Glomerular visceral epithelial cell (primary cell): ENCODE data around the gene MVB12B.
"Not testable (repeated sequence)": the region's sequence is repeated elsewhere in the genome, so short reads cannot be mapped to it uniquely, and the experiment has no call there.

ENCODE experiments used
- DNase-seq: peaks from one replicate; pipeline ENCODE4 v3.0.0-alpha.2; 2016; ENCODE audit errors: extremely low spot score

Gene MVB12B

DNA sequence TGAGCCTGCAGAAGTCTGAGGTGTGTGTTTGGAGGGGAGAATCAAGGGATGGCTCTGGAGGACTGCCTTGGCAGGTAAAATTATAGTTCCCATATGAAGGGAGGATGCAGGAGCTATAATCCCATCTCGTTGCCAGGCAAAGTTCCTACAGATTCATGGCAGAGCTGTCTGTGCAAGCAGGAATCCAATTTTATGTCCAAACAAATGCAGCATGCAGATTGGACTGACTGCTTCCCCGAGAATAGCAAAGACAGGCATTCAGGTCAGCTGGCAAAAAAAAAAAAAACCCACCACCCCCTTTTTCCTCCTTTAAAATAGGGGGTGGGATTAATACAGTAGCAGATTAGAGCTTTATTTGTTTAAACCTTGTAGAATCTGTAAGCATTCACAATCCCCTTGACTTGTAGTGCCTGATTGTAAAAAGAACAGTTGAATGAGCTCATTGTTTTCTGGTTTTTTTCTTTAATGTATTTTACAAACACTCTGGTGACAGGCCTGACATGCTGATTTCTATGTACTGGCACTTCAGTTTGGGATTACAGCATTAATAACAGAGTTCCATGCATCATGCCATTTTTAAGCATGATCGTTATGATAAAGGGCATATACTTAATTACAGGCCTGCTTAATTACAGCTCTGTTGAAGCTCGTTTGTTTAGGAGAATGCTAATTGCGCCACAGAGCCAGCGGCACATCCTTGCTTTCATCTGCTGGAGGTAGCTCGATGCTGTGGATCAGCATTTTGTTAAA lies 145.7 kb downstream of the MVB12B start:
- no peak for DNase-seq

DNA sequence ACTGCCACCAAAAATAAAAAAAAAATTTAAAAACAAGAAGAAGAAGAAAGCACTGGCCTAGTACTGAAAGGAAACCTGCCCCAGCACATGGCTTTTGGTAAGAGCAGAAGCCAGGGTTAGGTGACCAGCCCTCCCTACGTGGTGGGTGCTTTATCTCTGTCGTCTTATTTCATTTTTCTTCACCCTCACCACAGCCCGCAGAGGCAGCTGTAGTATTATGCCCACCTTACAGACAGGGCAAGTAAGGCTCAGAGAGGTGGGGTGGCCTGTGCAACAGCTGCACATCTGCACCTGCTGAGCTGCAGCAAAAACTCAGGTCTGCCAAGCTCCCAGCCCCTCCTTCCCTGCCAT lies 146.3 kb downstream of the MVB12B start:
- no peak for DNase-seq

DNA sequence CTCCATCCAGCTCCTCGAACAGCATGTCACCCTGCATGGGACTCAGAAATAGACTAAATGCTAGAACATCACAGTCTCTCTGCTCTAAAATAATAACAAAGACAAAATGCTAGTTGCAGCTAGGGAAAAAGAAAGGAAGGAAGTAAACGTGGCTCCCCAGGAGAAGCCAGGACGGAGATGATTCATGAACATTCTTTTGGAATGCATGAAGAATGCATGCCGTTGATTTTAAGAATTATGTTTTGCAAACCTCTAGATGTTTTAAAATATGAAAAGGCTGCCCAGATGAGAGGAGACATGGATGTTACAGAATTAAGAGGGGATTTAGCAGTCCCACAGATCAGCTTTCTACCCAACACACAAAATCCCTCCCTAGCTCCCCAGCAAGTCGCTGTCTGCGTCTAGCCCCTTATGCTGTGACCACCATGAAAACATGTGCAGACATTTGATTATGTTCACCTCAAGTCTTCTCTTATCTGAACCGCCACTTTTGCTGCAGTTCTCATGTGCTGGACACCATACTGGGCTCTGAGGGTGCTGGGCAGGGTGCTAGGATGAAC lies 147.7 kb downstream of the MVB12B start:
- DNase-seq = peak; percentile 23

DNA sequence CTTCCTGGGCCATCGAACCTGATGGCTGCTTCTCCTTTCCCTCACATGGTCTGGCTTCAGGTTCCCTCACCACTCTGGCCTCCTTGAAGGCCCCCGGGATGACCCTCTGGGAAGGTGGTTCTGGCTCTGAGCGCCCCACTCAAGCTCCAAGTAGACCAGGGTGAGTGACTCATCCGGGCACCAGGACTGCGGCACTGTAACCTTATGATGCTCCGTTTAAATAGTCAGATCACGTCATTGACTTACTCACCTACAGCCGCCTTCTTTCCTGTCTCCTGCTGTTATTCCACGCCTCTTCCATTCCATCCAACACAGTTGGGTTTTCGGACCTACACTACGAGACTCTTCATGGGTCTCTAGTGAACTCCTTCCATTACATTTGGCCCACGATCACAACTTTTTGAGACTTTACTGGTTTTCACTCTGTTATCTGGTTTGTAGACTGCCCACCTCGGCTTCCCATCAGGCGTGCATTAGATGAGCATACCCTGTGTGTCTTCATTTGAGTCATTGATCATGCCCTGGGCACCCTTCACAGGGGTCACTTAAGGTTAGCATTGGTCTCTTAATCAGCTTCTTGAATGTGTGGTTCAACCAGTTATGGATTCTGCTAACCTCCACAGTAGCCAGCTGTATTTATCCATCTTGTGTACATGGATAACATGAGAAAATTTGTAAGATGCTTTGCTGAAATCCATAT lies 148.3 kb downstream of the MVB12B start:
- peak; percentile 50 for DNase-seq

DNA sequence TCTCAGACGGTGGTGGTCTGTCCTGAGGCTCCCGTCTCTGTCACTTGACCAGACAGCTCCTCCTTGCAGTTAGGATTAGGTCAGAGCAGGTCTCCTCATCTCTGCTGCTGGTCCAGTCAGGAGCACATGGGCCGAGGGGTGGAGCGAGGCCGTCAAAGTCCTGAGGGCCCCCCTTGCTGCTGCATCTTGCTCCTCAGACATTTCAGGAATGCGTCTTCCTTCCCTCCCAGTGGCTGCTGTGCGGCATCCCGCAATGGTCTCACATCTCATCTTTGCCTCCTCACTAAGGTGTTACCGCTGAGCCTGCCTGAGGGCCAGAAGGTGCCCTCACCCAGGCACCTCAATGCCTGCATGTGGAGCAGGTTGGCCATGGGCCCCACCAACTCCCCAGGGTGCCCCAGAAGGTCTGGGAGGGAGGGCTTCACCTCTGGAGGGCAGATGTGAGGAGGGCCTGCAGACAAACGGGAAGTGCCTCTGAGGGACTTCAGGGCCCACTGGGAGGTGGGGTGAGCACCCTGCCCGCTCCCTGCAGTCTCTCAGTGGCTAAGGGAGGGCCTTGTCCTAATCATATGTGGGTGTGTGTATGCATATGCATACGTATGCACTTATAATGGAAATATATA lies 149.4 kb downstream of the MVB12B start:
- no peak for DNase-seq

DNA sequence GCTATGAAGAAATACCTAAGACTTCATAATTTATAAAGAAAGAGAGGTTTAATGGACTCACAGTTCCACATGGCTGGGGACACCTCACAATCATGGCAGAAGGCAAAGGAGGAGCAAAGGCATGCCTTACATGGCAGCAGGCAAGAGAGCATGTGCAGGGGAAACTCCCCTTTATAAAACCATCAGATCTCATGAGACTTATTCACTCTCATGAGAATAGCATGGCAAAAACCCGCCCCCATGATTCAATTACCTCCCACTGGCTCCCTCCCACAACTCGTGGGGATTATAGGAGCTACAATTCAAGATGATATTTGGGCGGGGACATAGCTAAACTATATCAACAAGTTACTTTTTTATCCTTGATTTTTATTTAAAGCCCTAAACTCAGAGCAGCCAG lies 150.8 kb downstream of the MVB12B start:
- not testable (repeated sequence) for DNase-seq

DNA sequence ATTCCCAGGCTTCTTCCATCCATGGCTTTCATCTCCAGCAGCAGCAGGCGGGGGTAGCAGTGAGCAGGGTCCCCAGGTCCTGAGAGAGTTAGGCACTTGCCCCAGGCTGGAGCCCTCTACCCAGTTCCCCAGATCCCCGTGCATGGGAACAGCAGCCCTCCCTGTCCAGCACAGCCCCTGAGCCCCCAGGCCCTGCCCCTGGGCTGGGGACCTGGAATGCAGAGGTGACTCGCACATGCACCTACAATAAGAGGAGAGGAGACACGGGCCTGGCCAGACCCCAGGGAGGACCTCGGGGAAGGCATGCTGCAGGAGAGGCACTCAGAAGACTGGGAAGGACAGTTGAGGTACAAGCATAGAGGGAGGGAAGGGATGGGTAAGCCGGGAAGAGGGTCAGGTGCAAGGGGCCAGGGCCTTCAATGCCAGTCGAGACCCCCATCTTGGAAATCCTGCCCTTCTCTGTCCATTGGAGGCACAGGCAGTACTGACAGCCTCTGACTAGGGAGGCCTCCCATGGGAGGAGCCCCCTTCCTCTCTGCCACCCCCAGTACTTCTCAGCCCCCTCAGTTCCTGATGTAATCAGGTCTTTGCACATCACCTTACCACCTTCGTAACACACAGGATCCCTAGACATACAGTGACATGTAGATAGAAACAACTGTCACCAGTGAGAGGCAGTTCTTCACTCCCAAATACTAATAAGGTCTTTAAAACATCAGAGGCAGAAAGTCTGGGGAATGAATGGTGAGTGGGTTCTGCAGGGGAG lies 151.8 kb downstream of the MVB12B start:
- no peak for DNase-seq

DNA sequence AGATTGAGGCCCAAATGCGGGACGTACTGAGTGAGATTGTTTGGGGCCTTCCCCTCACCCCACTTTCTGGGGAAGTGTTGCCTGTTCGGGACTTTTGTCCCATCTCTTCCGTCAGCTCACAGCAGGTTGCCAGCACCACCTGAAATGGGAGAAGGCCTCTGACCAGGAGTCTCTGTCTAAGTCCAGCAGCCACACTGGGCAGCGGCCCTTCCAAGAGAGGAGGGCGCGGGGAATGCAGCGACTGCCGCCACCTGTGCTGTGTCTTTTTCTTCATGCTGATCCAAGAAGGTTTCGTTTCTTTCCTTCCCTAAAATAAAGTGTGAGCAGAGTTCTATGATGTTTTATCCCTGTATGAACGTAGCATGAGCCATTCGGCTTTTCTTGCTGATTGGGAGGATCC lies 152.9 kb downstream of the MVB12B start:
- DNase-seq = no peak

DNA sequence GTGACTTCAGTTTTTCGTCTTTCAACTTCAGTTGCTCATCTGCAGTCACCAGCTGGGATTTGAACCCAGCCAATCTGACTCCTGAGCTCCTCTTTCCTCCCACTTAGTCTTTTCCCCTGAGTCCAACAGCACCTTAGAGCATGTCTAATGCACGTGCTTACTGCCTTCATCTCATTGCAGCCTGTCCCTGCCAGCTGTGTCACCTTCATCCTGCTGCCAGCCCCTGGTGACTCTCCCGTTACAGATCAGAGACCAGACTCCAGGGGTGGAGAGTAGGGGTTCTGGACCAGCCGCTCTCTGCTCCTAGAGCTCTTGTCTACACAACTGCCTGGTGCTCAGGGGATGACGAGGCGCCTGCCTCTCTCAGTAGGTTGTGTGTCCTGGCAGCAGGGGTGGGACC lies 154.2 kb downstream of the MVB12B start:
- DNase-seq = no peak

DNA sequence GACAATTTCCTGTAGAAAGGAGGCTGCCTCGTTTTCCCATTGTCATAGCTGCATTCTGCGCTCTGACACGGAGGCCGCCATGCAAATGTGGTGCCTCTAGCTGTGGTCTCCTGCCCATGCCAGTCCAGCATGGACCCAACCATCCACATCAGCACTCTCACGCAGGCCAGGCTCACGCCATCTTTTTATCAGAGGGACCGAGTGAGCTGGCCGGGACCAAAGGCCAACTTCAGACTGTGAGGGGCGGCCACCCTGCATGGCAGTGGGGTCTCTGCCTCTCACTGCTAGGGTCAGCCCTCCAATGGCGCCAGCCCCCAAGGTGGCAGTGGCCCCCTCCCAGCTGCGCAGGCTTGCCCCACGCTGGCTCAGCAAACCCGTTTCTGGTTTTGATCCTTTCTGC lies 155.2 kb downstream of the MVB12B start:
- no peak for DNase-seq

DNA sequence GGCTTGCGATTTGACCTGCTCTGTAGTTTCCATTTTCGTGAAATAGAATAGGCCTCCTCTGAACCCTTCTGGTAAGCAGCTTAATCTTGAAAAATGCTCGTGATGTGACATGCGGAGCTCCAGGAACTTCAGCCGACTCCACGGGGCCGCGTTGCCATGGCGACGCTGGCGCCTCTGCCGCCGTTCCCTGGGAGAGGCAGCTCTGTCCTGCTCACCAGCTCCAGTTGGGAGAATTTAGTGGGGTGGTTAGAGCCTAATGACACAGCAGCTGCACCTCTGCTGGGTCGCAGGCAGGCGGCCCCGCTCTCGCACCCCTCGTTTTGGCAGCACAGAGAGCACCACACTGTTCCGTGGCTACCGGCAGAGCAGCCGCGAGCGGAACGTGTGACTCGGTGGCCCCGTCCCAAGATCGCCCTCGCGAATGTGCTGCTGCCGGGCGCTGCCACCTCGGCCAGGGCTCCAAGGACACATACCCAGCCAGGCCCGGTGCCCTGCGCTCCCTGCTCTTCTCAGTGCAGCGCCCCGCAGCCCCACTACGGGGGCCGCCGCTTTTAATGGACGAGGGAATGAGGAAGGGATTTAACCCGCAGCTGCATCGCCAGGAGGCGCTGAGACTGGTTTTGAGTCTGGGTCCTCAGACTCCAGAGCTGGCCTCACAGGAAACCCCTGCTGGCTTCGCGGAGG lies 155.9 kb downstream of the MVB12B start:
- no peak for DNase-seq

DNA sequence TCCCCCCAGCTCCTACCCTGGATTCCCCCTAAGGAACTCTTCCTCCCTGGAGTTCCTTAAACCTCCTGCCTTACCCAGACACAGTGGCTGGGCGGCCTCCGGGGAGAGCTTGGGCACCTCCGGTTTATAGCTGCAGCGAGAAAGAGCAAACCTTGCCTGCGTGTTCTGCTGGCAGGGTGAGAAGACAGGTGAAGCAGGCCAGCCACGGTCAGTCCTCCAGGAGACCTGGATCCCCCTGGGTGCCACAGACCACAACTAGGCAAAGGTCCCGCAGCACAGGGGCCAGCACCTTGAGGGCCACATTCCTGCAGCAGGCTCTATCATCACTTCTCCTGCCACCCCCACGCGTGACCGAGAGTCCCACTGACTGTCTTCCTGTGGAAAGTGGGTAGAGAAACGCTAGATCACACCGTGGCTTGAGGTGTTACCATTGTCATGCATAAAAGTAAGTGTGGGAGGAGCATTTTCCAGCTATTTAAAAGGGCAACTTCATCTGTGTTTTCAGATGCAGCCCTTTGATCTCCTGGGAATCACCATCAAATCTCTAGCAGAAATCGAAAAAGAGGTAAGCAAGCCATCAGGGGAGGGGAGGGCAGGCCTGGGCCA lies 156.9 kb downstream of the MVB12B start:
- DNase-seq = no peak

DNA sequence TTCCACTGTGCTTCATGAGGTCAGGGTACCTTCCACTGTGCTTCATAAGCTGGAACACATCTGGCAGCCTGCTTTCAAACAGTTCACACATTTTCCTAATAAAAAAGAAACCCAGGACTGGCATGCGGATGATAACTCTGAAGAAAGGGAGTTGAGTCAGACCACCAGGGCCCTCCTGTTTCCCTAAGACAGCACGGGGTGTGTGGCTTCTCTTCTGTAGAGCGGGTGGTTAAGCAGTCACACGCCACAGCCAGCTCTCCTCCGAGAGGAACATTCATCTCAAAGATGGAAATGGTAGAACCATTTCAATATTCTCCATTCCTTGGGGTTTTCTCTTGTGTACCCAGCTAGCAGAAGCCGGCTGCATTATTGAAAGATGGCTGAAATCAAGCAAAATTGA lies 159.0 kb downstream of the MVB12B start:
- no peak for DNase-seq

DNA sequence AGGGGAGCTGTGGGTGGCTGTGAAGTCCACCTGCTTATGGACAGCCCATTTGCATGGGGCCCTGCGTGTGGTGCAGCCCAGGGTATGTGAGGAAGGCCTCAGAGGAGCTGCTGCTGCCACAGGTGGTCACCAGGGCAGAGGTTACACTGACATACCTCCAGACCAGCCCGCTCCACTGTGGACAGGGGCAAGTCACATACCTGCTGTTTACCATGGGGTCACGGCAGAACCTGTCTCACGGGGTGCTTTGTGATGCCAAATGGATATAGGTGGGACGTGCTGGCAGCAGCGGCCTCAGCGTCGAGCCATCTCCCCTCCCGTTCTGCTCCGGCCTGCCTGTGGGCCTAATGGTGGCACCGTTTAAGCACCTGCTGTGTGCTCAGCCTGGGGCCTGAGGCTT lies 159.6 kb downstream of the MVB12B start:
- DNase-seq = no peak

DNA sequence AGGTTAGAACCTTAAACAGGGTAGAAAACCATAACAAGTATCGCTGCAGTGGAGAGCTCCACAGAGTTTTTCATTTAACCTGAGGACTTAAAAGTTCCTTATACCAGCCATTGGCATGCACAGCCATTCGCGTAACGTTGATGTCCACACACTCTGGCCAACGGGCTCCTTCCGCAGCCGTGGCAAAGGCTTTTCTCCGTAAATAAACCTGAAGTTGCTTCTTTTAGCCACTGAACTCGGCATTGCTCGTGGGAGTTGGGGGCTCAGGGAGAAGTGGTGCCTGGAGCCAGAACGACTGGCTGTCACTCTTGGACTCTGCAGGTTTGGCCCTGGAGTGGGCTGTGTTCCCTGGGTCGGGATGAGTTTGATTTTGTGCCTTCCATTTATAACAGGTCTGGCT lies 161.2 kb downstream of the MVB12B start:
- DNase-seq = no peak

DNA sequence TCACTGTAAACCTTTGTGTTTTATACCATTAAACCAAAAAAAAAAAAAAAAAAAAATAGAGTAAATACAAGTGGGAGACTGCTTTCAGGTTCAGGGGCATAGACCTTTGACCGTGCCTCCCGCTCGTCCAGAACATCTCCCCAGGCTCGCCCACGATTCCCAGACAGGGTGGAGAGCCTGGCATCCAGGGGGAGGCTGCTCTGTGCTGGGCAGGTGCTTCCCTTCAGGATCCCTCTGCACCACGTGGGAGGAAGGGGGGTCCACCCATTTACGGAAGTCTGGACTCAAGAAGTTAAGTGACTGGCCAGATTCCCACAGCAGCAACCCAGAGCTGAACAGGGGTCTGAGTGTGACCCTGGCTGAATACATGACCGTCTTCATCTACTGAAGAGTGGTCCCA lies 161.7 kb downstream of the MVB12B start:
- no peak for DNase-seq

DNA sequence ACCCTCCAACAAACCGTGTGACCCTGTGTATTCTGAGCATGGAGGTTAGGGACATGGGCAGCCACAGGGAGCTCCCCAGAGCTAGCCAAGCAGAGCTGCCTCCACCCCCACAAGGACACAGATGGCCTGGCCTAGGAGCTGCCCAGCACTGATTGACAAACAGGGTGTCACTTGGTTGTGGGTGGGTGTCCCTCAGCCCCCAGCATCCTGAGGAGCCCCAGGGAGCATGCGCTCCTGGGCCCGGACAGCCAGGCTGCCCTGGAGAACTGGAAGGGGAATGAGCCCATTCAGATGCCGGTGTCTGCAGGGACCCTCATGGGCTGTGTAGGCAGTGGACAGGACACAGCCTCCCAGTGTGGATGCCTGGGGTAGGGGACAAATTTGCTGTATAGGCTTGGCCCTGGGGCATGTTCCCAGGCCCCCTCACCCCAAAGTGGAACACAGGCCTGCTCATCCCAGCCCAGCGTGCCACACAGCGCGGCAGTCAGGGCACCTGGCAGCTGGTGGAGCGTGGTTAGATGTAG lies 162.3 kb downstream of the MVB12B start:
- DNase-seq = no peak

DNA sequence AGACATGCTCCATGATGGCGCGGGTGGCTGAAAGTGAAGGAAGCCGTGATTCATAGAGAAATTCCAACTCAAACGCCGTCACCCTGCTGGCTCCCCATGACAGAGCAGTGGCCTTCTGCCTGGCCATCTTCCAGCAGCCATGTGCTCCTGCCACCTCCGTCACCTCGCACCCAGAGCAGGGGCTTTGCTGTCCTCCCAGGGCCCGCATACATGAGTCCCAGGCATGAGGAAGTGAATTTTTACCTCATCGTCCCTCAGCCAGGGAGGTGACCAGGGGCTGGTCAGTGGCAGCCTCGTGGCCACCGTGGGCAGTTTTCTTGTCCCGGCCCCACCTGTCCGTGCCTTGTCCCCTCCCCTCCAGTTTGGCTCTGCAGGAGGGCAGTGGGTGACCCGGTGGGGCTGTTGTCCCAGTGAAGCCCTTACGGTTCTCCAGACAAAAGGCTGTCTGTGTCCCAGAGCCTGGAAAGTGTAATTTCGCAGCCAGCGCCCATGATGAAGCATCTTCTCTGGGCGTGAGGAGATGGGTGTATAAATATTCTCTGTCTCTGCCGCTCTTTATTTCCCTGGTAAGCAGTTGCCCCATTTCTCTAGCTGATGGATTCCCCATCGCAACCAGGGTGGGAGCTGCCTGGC lies 163.1 kb downstream of the MVB12B start:
- no peak for DNase-seq

DNA sequence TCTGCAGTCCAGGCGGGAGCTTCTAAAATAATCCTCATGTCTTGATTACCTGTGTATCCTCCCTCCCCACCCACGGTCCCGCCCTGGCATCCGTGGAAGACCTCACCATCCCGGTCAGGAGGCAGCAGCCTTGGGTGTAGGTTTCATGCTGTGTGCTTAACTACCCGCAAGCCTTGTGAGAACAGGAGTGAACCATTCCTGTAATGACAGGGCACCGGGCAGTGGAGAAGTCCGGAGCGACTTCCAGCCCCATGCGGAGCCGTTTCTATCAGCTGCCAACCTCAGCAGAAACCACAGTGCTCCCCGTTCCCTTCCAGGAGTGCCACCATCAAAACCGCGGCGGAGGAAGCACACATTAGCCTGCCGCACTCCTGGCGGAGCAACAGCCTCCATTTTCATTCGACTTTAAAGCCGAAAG lies 163.6 kb downstream of the MVB12B start:
- no peak for DNase-seq

DNA sequence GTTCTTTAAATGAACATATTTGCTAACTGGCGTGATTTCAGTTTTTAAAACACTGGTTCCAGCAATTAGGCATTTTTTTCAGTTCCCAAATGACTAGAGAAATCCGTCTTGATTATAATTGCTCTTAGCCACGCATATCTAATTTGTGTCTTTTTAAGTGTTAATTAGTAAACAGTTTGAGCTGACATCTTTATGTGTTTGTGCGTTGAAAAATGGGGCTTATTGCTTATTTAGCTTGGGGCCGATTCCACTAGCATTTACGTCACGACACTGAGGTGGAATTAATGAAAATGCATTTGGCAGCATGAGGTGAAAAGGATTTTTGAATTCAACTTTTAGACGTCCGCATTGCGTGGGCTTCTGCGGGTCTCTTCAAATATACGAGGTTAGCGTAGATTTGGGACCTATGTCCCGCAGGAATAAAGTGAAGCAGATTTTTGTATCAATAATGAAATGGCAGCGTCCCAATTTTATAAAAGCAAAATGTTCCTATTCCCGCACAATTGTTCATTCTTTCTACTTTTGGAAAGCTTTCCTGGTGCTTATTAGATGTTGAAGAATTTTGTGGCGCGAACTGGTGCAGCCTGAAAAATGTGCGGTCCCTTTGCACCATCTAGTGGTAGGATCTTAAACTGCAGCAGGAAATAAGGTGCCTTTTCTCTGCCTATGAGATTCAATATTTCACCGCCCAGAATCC lies 164.4 kb downstream of the MVB12B start:
- peak; percentile 65 for DNase-seq
